ENCODE results near the gene ANKRD36C.
"Not testable (repeated sequence)": the region's sequence is repeated elsewhere in the genome, so short reads cannot be mapped to it uniquely, and the experiment has no call there.

Gene ANKRD36C

DNA sequence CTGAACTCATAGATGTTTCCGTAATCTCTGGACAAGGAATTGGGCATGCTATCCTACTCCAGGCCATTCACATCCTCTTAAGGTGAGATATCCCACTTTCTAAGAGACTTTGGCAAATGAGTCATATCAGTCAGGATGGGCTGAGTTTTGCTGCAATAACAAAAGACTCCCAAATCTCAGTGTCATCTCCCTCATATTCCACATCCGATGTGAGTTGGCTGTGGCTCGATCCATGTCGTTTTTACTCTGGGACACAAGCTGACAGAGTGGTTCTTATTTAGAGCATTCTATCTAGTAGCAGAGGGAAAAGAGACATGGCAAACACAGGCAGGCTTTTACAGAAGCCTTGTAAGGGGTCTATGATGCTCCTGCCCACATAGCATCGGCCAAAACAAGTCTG, 14.6 kb upstream of the ANKRD36C start:
- DNase-seq (ENCODE audit: low spot score) = not testable (repeated sequence)

GRCh38 chr2:95992520-95993272, 1.1 kb upstream of the ANKRD36C start:
- peak; percentile 9 for DNase-seq (ENCODE audit: low spot score)

DNA sequence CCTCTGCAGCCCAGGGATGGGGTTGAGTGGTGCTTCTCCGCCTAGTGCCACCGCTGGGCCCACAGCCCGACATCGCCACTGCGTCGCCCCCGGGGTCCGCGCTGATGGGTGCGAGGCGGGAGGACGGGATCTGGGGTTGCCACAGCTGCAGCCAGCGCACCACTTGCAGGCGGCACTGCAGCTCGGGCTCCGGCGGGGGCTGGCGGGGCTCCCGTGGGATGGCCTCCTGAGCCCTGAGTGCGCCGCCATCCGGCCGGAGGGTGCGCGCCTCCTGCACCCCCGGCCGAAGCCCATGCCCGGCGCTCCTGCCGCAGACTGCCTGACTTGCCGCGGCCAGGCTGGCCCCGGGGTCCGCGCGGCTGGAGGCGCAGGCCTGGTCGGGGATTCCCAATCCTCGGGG, 478 bp upstream of the ANKRD36C start:
- DNase-seq (ENCODE audit: low spot score) = not testable (repeated sequence)

- not testable (repeated sequence) for DNase-seq (ENCODE audit: low spot score)
Observed at GRCh38 chr2:95990884-95991283, 740 bp downstream of the ANKRD36C start.

DNA sequence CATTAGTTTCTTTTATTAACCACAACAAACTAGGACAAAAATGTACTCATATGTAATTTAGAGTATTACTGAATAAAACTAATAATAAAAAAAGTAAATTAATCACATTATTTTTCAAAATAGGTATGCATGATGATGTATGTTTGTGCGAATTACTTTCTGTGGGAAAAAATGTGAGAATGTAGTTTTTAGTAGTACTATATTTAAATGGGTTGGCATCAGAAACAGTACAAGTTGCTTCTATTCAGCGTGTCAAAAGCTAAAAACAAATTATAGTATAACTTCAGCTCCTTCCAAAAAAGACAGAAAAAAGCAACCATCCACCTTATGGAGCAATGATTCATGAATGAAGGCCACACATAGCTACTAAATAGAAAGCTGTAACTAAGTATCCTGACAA, 40.0 kb downstream of the ANKRD36C start:
- not testable (repeated sequence) for DNase-seq (ENCODE audit: low spot score)

DNA sequence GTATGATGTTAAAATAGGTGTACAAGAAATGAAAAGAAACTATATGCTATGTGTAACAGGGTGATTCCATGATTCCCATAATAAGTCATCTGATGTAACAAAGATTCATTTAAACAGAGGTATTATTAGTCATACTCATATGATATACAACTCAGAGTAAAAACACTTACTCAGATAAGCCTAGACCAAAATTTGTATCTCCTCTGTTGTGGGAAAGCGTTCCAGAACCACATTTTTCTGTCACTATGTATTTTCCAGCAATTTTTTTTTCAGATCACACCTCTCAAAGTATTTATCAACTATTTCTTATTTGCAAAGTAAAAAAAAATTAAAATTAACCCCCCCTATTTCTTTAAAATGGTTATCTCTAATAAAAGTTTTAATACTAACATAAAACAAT, 43.6 kb downstream of the ANKRD36C start:
- DNase-seq (ENCODE audit: low spot score) = not testable (repeated sequence)

DNA sequence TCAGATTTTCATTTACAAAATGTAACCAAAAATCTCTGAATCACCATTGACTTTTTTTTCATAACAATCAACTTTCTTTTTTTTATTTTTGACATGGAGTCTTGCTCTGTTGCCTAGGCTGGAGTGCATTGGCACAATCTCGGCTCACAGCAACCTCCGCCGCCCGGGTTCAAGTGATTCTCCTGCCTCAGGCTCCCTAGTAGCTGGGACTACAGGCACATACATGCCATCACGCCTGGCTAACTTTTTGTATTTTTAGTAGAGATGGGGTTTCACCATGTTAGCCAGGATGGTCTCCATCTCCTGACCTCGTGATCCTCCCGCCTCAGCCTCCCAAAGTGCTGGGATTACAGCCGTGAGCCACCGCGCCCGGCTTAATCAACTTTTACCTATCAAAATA, 51.7 kb downstream of the ANKRD36C start:
- DNase-seq (ENCODE audit: low spot score) = not testable (repeated sequence)

DNA sequence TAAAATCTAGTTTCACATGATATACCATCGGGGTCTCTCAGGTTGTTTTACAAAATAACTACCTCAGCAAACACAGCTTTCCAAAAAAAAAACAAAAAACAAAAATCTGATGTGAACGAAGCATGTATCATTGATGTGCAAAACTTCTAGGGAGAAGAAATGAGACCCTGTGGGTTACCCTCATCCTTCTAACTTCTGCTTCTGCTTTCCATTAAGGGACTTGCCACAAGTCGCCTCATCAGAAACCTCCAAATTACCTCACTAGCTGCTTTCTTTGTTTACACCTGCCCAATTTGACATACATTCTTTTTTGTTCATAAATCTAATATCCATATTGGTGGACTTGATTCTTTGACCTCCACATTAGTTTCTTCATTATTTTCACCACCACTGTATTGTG, 60.9 kb downstream of the ANKRD36C start:
- not testable (repeated sequence) for DNase-seq (ENCODE audit: low spot score)

- not testable (repeated sequence) for DNase-seq (ENCODE audit: low spot score)
Observed at GRCh38 chr2:95917007-95917406, 74.6 kb downstream of the ANKRD36C start.

DNA sequence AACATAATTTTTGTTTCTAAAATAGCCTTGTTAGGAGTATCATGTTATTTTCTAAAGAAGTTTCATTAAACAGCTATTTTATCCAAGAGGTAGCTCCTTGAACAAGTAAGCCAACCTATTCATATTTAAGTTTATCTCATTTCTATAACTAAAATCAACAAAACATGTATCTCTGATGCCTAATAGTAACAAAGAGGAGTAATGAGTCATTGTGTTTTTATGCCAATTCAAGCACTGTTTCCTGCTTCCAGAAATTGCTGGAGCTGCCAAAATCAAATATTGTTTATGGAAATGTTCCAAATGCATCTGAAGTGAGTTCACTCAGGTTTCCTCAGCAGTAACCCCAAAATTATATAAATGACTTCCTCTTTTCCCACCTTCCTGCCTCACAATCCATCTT, 76.5 kb downstream of the ANKRD36C start:
- DNase-seq (ENCODE audit: low spot score) = not testable (repeated sequence)

DNA sequence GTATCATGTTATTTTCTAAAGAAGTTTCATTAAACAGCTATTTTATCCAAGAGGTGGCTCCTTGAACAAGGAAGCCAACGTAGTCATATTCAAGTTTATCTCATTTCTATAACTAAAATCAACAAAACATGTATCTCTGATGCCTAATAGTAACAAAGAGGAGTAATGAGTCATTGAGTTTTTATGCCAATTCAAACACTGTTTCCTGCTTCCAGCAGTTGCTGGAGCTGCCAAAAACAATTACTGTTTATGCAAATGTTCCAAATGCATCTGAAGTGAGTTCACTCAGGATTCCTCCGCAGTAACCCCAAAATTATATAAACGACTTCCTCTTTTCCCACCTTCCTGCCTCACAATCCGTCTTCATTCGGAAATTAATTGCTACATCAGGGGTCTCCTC, 80.2 kb downstream of the ANKRD36C start:
- DNase-seq (ENCODE audit: low spot score) = not testable (repeated sequence)

DNA sequence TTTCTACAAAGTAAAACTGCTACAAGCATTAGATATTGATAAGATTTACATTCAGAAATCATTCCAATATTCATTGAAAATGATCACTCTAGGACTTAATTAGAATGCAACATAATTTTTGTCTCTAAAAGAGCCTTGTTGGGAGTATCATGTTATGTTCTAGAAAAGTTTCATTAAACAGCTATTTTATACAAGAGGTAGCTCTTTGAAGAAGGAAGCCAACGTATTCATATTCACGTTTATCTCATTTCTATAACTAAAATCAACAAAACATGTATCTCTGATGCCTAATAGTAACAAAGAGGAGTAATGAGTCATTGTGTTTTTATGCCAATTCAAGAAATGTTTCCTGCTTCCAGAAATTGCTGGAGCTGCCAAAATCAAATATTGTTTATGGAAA, 97.2 kb downstream of the ANKRD36C start:
- DNase-seq (ENCODE audit: low spot score) = not testable (repeated sequence)

DNA sequence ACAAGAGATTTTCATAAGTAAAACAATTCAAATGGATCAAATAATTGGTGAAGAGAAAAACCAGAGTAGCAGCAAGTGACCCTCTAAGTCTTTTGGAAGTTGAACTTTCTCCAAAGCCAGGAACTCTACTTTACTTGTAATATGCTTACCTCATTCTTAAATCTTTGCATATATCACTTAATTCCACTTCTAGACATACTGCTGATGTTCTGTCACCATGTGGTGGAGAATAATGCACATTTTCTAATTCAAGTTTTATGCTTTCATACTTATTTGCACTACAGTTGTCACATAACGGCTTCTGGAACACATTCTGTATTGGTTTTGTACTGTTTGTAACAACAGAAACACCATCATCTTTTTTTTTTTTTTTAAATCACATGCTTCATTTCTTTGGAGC, 123.7 kb downstream of the ANKRD36C start:
- not testable (repeated sequence) for DNase-seq (ENCODE audit: low spot score)

GRCh38 chr2:95867047-95867677, 124.5 kb downstream of the ANKRD36C start:
- not testable (repeated sequence) for DNase-seq (ENCODE audit: low spot score)

- not testable (repeated sequence) for DNase-seq (ENCODE audit: low spot score)
Observed at GRCh38 chr2:95862121-95862520, 129.5 kb downstream of the ANKRD36C start.

DNA sequence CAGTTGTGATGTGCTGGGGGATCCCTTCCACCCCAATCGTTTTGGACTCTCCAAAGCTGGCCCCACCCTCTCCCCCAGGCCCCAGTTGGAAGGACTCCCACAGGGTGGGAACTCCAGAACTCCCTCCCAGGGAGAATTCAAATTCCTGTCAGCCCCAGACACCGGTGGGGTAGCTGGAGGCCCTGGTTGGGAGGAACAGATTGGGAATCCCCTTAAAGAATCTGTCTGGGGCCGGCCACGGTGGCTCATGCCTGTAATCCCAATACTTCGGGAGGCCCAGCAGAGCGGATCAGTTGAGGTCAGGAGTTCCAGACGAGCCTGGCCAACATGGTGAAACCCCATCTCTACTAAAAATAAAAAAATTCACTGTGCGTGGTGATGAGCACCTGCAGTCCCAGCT, 155.5 kb downstream of the ANKRD36C start:
- DNase-seq (ENCODE audit: low spot score) = no peak

DNA sequence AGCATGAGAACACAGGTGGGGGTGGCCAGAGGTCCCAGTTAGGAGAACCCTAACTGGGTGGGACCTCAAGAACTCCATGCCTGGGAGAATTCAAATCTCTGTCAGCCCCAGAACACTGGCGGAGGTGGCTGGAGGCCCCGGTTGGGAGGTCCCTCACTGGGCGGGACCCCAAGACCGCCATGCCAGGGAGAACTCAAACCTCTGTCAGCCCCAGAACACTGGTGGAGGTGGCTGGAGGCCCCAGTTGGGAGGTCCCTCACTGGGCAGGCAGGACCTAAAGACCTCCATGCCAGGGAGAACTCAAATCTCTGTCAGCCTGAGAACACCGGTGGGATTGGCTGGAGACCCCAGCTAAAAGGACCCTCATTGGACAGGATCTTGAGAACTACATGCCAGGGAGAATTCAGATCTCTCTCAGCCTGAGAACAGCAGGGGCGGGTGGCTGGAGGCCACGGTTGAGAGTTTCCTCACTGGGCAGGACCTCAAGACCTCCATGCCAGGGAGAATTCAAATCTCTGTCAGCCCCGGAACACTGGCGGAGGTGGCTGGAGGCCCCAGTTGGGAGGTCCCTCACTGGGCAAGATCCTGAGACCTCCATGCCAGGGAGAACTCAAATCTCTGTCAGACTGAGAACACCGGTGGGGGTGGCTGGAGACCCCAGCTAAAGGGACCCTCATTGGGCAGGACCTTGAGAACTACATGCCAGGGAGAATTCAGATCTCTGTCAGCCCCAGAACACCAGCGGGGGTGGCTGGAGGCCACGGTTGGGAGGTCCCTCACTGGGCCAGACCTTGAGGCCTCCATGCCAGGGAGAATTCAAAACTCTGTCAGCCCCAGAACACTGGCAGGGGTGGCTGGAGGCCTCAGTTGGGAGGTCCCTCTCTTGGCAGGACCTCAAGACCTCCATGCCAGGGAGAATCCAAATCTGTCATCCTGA, 157.3 kb downstream of the ANKRD36C start:
- not testable (repeated sequence) for DNase-seq (ENCODE audit: low spot score)

- not testable (repeated sequence) for DNase-seq (ENCODE audit: low spot score)
Observed at GRCh38 chr2:95824218-95824617, 167.4 kb downstream of the ANKRD36C start.

DNA sequence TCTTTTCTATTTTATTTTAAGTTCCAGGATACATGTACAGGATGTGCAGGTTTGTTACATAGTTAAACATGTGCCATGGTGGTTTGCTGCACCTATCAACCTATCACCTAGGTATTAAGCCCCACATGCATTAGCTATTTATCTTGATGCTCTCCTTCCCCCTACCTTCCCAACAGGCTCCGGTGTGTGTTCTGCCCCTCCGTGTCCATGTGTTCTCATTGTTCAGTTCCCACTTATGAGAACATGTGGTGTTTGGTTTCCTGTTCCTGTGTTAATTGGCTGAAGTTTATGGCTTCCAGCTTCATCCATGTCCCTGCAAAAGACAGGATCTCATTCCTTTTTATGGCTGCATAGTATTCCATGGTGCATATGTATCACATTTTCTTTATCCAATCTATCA, 174.1 kb downstream of the ANKRD36C start:
- not testable (repeated sequence) for DNase-seq (ENCODE audit: low spot score)

DNA sequence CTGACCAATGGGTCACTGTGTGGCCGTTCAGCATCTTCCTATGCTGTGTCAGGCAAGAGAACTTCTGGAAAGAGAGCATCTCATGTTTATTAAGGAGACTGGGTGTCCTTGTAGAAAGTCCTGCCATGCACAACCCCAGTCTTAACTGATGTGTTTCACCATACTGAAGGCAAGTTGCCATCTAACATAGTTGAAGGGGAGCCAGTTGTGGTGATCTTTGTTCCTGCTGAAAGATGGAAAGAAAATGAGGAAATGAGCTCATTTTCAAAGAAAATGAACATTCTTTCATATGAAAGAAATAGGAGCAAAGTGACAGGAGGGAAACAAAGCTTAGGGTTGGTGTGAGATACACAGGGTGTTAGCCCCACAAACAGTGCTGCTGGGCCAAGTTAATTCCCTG, 178.3 kb downstream of the ANKRD36C start:
- DNase-seq (ENCODE audit: low spot score) = not testable (repeated sequence)

- DNase-seq (ENCODE audit: low spot score) = no peak
Observed at GRCh38 chr2:95799892-95800291, 191.7 kb downstream of the ANKRD36C start.

GRCh38 chr2:95799147-95799889, 192.3 kb downstream of the ANKRD36C start:
- DNase-seq (ENCODE audit: low spot score) = not testable (repeated sequence)
